Right kidney (tissue), 1 donor: ENCODE measurements around the gene NCKAP5.
"Not testable (repeated sequence)": the region's sequence is repeated elsewhere in the genome, so short reads cannot be mapped to it uniquely, and the experiment has no call there.

Experiments
- DNase-seq: peaks from one replicate; pipeline ENCODE4 v3.0.0-alpha.2; 2016

The NCKAP5 gene

GRCh38 chr2:133496501-133497269 lies 71.6 kb downstream of the NCKAP5 start:
- DNase-seq, result no peak

DNA sequence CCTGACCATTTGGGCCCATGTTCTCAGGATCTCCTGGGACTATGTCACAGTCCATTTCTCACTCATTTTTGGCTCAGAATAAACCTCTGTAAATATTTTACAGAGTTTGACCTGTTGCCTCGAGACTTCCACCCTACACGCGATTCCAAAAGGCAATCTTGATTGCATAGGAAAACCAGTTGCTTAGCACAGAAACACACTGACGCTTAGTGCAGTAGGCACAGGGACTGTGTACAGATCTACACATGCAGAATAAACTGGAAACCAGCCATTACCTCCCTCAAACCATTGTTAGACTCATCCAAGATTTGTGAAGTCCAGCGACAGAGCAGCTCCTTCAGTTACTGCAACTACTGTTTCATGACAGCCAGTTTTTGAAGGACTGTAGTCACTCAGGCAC lies 73.0 kb downstream of the NCKAP5 start:
- no peak for DNase-seq

DNA sequence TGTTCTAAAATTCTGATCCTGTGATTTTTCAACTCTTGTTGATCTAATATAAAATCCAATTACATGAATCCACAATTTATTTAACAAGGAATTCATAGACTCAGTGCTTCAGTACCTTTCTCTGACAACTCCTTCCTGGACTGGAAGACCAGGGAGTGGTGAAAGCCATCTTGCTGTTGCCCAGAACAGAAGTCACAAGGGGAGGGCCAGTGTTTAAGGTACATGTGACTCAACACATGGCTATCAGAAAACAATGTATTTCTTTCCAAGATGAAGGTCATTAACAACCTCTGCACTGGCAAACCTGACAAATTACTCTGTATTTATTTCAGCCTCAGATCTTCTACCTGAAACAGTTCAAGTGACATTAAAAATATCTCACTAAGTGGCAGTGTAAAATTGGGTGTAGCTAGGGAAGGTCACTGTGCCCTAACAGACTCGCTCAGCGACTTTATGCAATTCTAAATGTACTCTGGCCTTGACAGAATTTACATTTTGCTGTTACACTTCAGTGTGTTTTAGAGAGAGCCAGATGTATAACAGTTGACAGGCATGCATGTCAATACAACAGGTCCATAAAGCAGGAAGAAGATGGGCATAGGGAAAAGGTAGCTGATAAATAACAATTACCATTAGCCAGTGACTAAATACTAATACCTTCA lies 75.4 kb downstream of the NCKAP5 start:
- DNase-seq, result no peak

GRCh38 chr2:133490411-133490980 lies 77.8 kb downstream of the NCKAP5 start:
- no peak for DNase-seq

DNA sequence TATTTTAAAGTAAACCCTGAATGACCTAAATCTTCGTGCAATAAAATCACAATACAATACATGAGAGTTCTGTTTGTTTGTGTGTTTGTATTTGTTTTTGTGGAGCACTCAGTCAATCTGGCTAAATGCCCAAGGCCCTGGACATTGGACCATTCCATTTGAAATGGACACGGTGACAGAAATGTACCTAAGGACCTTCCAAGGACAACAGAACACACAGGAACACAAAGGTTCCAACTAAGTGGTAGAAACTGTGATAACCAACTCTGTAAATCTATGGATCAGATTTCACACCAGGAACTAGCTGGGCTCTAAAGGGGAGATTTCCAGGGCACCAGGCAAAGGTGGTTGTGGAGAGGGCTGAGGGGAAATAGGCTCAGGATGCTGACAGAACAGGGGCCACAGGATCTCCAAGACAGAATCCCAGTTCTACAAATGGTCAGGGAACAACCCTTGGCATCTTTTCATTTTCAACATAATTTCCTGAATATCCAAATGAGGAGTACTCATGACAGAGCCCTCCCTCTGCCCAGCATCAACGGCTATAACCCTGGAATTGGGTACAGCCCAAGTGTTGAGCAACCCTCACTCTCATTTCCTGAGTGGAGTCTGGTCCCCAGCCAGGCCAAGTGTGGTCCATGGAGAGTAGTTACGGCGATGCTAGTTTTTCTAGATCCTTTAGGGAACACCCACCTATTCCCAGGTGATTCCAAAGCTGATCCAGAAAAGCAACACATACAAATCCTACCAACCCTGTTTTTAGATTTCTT lies 78.4 kb downstream of the NCKAP5 start:
- no peak for DNase-seq

GRCh38 chr2:133489146-133489545 lies 79.1 kb downstream of the NCKAP5 start:
- no peak for DNase-seq

- no peak for DNase-seq
Measured at GRCh38 chr2:133486771-133487191, 81.5 kb downstream of the NCKAP5 start.

- DNase-seq, result no peak
Measured at GRCh38 chr2:133485868-133486267, 82.4 kb downstream of the NCKAP5 start.

DNA sequence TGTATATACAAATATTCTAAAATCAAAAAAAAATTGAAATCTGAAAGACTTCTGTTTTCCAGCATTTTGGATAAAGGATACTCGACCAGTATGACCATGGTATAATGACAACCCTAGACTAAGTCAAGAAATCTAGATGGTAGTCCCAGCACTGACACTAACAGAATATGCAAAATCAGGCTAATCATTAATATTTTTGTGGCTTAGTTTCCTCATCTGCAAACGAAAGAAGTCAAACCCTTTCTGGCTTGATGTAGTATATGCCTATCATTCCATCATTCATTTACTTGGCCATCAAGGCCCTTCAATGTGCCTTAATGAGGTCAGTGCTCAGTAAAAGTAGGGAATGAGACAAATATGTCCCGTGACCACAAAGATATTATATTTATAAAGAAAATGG lies 83.5 kb downstream of the NCKAP5 start:
- no peak for DNase-seq

- no peak for DNase-seq
Measured at GRCh38 chr2:133484106-133484505, 84.2 kb downstream of the NCKAP5 start.

DNA sequence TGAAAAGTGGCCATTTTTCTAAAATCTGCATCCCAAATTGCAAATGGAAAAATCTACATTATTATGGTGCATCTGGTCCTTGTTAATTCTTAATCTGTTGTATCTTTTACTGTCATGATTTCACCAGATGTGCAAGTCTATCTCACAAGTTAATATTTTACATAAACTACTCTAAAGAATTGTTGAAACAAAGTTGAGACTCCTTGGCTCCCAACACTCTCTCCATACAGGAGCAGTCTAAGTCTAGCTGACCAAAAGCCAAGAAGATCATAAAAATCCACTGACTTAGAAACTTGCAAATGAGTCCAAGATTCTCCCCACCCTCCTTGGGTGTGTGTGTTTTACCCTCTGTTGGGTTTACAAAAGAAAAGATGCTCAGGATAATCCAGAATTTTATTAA lies 85.1 kb downstream of the NCKAP5 start:
- no peak for DNase-seq

DNA sequence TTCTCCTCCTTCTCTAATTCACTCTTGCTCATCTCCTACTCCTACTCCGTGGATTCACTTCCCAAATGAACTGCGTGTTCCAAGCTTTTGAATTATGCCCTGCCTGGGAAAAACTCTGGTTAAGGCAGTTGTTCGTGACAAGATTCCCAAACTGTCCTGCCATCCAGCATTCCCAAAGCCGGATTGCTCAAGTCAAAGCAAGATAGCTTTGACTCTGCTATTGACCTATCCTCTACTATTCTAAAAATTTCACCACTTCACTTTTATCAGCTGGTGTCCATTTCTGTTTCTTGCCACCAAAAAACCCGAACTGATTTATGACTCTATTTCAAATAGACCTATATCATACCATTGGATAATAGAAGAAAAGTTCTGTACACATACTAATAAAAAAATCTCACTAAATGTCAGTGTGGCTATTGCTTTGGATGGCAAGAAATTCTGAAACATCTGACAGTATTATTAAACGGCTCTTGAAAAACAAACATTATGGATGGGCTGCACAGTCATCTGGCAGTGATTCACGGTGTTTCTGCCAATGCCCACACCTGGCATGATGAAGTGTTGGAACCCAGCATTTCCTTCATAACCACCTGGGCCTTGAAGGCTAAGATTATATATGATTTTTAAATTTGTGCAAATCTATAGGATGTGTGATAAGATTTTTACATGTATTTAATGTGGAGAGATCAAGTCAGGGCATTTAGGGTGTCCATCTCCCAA lies 87.4 kb downstream of the NCKAP5 start:
- DNase-seq, result no peak

DNA sequence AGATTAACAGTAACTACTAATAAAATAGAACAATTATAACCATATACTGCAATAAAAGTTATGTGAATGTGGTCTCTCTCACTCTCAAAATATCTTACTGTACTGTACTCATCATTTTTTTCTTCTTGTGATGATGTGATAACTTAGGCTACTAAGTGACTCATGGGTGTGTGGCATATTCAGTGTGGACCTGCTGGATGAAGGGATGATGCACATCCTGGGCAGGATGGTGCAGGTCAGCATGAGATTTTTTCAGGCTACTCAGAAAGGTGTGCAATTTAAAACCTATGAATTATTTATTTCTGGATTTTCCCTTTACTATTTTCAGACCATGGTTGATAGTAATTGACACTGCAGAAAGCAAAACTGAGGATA lies 90.7 kb downstream of the NCKAP5 start:
- no peak for DNase-seq

- DNase-seq, result no peak
Measured at GRCh38 chr2:133476931-133477615, 91.2 kb downstream of the NCKAP5 start.

DNA sequence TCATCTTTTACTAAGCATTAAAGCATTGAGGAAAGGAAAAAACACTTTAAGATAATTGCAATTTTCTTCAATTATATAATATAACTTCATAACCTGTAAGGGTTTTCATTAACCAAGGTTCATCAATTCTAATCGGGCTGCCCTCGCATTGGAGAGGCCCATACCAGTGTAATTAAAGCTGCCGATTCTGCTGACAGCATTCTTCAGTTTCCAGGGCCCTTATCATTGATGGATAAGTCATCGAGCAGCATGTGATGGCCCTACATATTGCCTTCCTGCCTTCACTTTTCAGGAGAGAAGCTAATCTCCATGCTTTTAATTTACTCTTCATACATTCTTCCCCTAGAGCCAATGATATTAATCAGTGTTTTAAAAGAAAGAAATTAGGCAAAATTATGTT lies 92.0 kb downstream of the NCKAP5 start:
- DNase-seq, result no peak

DNA sequence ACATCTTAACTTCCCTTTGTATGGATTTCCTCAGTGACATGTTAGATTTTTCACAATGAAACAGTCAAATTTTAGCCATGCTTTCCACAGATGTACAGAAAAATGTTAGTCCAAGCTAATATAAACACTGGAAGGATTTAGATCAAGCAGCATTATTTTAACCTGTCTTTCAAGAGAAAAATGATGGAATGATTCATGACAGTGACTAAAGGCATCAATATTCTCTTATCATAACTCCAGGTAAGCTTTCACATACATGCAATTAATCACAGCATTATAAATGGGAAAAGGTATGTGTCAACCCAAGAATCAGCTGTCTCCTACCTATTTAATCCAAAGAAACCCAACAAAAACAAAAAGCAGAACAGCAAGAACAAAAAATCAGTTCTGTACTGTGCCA lies 92.7 kb downstream of the NCKAP5 start:
- DNase-seq, result no peak

GRCh38 chr2:133470446-133470845 lies 97.8 kb downstream of the NCKAP5 start:
- not testable (repeated sequence) for DNase-seq

DNA sequence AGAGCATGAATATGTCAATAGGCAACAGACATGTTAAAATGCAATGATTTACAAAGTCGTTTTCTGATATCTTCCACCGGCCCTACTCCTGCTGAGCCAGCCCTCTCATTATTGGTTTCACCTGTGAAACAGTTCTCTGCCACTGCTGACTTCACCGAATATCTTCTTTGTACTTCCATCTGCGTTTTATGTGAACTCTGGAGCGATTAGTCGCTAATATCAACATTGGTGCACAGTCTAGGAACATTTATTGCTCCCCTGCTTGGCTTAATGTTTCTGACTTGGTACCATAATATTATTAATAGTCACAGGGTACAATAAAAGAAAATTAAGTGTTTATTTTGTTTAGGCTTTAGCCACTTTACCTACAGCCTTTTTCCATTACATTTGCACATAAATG lies 105.5 kb downstream of the NCKAP5 start:
- DNase-seq, result no peak

DNA sequence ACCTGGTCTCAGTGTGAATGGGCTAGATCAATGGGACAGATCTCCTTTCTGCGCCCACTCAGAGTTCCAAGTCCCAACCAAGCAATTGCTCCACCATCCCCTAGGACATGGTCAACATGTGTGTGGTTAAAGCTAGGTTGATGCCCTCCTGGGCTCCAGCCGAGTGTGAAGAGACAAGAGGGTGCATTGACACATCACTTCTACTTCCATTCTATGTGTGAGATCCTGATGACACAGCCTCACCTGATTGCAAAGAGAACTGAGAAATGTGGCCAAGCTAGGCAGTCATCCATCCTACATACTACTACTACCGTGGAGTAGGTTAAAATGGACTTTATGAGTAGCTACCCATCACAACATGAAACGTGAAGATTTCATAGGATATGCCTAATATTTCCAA lies 106.8 kb downstream of the NCKAP5 start:
- DNase-seq, result no peak

DNA sequence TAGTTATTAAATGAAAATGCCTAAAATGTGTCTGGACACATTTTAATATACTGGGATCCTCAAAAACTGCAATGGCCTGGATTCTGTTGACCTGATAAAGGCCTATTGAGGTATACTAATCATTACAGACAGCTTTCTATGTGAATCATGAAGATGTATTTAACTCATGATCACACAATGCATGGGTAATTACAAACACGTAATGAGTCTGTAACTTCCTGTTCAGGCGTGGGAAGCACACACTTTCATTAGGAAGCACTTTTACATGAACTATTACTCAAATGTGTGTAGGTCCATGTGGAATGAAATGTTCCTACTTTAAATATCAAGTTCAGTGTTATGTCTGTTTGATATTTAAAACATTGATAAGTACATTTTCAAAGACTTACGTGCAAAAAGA lies 108.7 kb downstream of the NCKAP5 start:
- DNase-seq, result no peak

DNA sequence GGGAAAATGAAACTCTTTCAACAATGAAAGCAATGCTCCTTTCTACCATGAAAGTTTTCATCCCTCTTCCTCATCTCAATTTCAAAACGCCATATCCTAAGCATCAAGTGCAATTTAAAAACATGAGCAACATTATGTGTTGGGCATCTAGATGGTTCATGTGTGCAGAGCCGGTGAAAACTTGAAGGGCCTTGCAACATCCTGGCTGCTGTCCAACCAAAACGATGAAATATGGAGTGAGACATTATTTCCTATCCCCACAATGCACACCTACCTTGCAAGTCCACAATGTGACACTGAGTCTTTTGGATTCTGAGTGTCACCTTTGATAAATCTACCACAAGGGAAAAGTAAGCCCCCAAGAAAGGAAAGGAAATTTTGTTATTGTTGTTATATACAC lies 110.0 kb downstream of the NCKAP5 start:
- no peak for DNase-seq

DNA sequence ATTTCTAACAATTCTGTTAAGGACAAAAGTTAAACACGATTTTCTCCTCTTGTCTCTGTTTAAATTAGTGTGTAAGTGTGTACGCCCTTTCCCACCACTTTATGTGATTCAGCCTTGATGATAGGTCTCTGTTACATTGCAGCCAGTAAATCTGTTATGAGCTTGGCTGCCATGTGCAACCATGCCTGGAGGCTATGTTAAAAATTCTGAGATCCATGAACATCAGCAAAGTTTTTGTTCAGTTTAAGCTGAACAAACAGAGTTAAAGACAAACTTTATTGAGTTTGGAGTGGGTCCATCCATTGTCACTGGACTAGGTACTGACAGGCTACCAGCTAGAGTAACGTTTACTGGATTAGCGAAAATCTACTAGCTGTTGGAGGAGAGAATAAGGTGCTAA lies 110.4 kb downstream of the NCKAP5 start:
- DNase-seq, result no peak
